Natural killer cell (primary cell): ENCODE results near the gene TNIK. TPM values are rescaled to one million over a fixed set of nuclear protein-coding genes. Genes with fewer than 3 reads are reported as not detected.

Source experiments
- ATAC-seq, 3 donors: fragments of 150-1000 bp in 2 of 3; fragments of 200-7000 bp in 1 of 3; cut with Tn5 transposase; 1 replicate in 1 of 3; 2 replicates in 2 of 3; pipeline ENCODE4 v1.10.0; 2021; ENCODE audit warnings: mild to moderate bottlenecking in 2 of 3, moderate library complexity in 2 of 3
- DNase-seq, 2 donors: peaks; one replicate each; pipeline versions ENCODE4 v3.0.0 to v3.0.0-alpha.2; 2013 to 2021; ENCODE audit warnings: mixed read lengths in 1 of 2
- H3K27ac ChIP-seq: one replicate; pipeline ENCODE4 v1.5.1; 2013; ENCODE audit warnings: mild to moderate bottlenecking, low read length
- H3K27me3 ChIP-seq: one replicate; pipeline ENCODE4 v1.6.1; 2013; ENCODE audit warnings: low read length; ENCODE audit not compliant: control insufficient read depth, insufficient read depth
- H3K36me3 ChIP-seq: one replicate; pipeline ENCODE4 v1.6.1; 2013; ENCODE audit warnings: low read length; ENCODE audit not compliant: control insufficient read depth, insufficient read depth
- H3K4me1 ChIP-seq: one replicate; pipeline ENCODE4 v1.6.1; 2013; ENCODE audit warnings: low read length; ENCODE audit not compliant: control insufficient read depth, insufficient read depth
- H3K4me3 ChIP-seq: one replicate; pipeline ENCODE4 v1.5.1; 2013; ENCODE audit warnings: low read length
- H3K9me3 ChIP-seq: one replicate; pipeline ENCODE4 v1.6.1; 2013; ENCODE audit warnings: low read length; ENCODE audit not compliant: control insufficient read depth, insufficient read depth
- H3K27ac Mint-ChIP-seq, 2 donors: one replicate each; pipeline ENCODE4 v1.8.0; 2022; ENCODE audit warnings: mild to moderate bottlenecking in 2 of 2, mixed read lengths in 2 of 2, moderate library complexity in 1 of 2
- H3K27me3 Mint-ChIP-seq, 2 donors: one replicate each; pipeline ENCODE4 v1.8.0; 2022; ENCODE audit warnings: low read depth in 2 of 2, mixed read lengths in 2 of 2
- H3K36me3 Mint-ChIP-seq: one replicate; pipeline ENCODE4 v1.8.0; 2022; ENCODE audit warnings: mixed read lengths
- H3K4me1 Mint-ChIP-seq, 2 donors: one replicate each; pipeline ENCODE4 v1.8.0; 2022; ENCODE audit warnings: mixed read lengths in 2 of 2
- H3K4me3 Mint-ChIP-seq: one replicate; pipeline ENCODE4 v1.8.0; 2022; ENCODE audit warnings: mild to moderate bottlenecking, moderate library complexity, mixed read lengths
- H3K9me3 Mint-ChIP-seq, 2 donors: one replicate each; pipeline ENCODE4 v1.8.0; 2022; ENCODE audit warnings: mixed read lengths in 2 of 2
- WGBS: methylation state at CpG from one replicate; pipeline ENCODE4 v1.1.7; 2013; ENCODE audit warnings: missing lambda C conversion rate; ENCODE audit not compliant: insufficient coverage; 5-methylcytosine and 5-hydroxymethylcytosine counted together
- intact Hi-C: fragments of 100-400 bp; cut with micrococcal nuclease; formaldehyde crosslinking; loops from one replicate; pipeline ENCODE4 v1.14.2; 2022
- total RNA-seq, 4 donors: library from RNA; stranded (reverse); fragments of 120-200 nt in 1 of 4; gene quantifications; one replicate each; pipeline versions ENCODE4 v1.2.3 to v1.2.4, GENCODE V29; 2013 to 2022
- TF ChIP-seq, protein P1 (sequence below): fragments of 200-600 bp; IDR thresholded peaks from one replicate; pipeline ENCODE4 v1.8.0; 2022; ENCODE audit warnings: antibody characterized with exemption

The TNIK gene
- total RNA-seq, 3 donors from 2014 or later (not counting 1 experiment from before 2014, with no cell fraction given) = 93.7 to 122 (median 119) TPM

GRCh38 chr3:171379961-171380483 lies 80.2 kb downstream of the TNIK start:
- Mint-ChIP-seq H3K36me3 (no peaks in the 10 kb centered on the region), H3K4me1 (peaks cover 58 to 66% of the 10 kb centered on the region in 2 donors), H3K4me3 (no peak overlapping the region), H3K9me3 (no peaks in the 10 kb centered on the region), H3K27ac (no peak overlapping the region), H3K27me3 (no peaks in the 10 kb centered on the region)
- no peaks in the 10 kb centered on the region for H3K36me3 ChIP-seq
- H3K27ac ChIP-seq = no peak overlapping the region
- WGBS = 74% methylated on average over 7 of the region's 8 CpGs
- DNase-seq (no peak), ATAC-seq (no peak)
- peaks cover 5% of the 10 kb centered on the region for H3K4me1 ChIP-seq
- H3K4me3 ChIP-seq = no peak overlapping the region
- intact Hi-C loops = no loop called here
- TF ChIP-seq, protein P1, sequence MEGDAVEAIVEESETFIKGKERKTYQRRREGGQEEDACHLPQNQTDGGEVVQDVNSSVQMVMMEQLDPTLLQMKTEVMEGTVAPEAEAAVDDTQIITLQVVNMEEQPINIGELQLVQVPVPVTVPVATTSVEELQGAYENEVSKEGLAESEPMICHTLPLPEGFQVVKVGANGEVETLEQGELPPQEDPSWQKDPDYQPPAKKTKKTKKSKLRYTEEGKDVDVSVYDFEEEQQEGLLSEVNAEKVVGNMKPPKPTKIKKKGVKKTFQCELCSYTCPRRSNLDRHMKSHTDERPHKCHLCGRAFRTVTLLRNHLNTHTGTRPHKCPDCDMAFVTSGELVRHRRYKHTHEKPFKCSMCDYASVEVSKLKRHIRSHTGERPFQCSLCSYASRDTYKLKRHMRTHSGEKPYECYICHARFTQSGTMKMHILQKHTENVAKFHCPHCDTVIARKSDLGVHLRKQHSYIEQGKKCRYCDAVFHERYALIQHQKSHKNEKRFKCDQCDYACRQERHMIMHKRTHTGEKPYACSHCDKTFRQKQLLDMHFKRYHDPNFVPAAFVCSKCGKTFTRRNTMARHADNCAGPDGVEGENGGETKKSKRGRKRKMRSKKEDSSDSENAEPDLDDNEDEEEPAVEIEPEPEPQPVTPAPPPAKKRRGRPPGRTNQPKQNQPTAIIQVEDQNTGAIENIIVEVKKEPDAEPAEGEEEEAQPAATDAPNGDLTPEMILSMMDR = no peak
- H3K27me3 ChIP-seq = no peaks in the 10 kb centered on the region
- no peaks in the 10 kb centered on the region for H3K9me3 ChIP-seq

DNA sequence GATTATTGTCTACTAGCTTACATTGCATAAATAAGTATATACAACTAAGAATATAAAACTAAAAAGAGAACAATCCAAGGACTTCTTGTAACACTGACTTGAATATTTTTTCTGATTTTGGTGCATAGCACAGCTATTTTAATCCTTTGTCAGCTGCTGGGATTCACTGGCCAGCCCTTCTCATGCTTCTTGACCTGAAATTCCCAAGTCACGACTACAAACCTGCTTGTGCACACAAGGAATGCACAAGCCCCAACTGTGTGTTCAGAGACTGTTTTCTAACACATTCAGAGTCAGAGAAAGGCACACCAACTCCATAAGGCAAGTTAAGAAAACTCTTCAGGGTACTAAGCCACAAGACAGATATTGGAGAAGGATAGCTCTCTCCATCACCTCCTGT lies 80.9 kb downstream of the TNIK start:
- H3K27ac Mint-ChIP-seq = peak overlapping the region; percentile 46 to 48
- Histone ChIP-seq H3K9me3 (no peaks in the 10 kb centered on the region), H3K36me3 (no peaks in the 10 kb centered on the region), H3K4me1 (peaks cover 5% of the 10 kb centered on the region), H3K27ac (no peak overlapping the region), H3K4me3 (no peak overlapping the region), H3K27me3 (no peaks in the 10 kb centered on the region)
- intact Hi-C loops = no loop called here
- H3K4me1 Mint-ChIP-seq = peaks cover 50 to 59% of the 10 kb centered on the region in 2 donors
- WGBS = 94% methylated on average over 1 of the region's 1 CpG
- TF ChIP-seq, protein P1 = no peak
- DNase-seq = no peak
- no peaks in the 10 kb centered on the region for H3K36me3 Mint-ChIP-seq
- no peak for ATAC-seq
- H3K27me3 Mint-ChIP-seq = no peaks in the 10 kb centered on the region
- H3K4me3 Mint-ChIP-seq = no peak overlapping the region
- H3K9me3 Mint-ChIP-seq = no peaks in the 10 kb centered on the region

DNA sequence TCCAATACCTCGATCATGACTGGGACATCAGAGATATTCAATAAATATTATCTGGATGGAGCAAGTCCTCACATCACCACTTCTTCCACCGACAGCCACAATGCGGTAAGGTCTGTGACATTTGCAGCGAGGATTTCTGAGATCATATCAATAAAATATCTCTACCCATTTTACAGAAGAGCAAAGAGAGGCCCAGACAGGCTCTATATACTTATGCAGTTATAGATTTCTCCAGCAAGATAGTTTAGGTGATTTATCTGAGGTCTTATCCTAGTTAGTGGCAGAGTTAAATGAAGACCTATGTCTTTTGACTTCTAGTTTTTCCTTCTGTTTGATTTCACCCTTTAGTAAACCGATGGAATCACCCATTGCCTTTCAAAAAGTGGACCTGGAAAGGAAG lies 81.6 kb downstream of the TNIK start:
- Histone ChIP-seq H3K4me1 (peaks cover 5% of the 10 kb centered on the region), H3K9me3 (no peaks in the 10 kb centered on the region), H3K27me3 (no peaks in the 10 kb centered on the region), H3K4me3 (no peak overlapping the region), H3K36me3 (no peaks in the 10 kb centered on the region), H3K27ac (no peak overlapping the region)
- 94% methylated on average over 5 of the region's 5 CpGs for WGBS
- TF ChIP-seq, protein P1 = no peak
- Mint-ChIP-seq H3K27ac (peak overlapping the region in 1 of 2 donors; percentile 48), H3K36me3 (no peaks in the 10 kb centered on the region), H3K9me3 (no peaks in the 10 kb centered on the region), H3K4me3 (no peak overlapping the region), H3K27me3 (no peaks in the 10 kb centered on the region), H3K4me1 (peaks cover 43 to 52% of the 10 kb centered on the region in 2 donors)
- no peak for ATAC-seq
- intact Hi-C loops = no loop called here
- DNase-seq = no peak

DNA sequence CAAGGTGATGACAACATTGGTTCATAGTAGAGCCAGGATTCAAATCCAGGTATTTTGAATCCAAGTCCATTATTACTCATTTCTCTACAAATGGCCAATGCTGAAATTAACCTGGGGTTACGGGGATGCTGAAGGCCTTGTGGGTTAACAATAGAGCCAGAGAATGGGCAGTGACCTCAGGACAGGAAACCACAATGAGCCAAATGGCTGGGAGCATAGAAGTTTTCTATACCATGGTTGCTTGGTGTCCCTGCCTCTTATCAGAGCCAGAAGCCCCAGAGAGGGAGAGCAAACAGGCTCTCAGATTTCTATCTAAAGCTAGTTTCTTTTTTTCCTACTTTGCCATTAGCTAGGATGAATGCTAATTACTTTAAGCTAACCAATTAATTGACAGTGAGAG lies 82.3 kb downstream of the TNIK start:
- no peaks in the 10 kb centered on the region for H3K27me3 Mint-ChIP-seq
- Histone ChIP-seq H3K4me1 (peaks cover 3% of the 10 kb centered on the region), H3K36me3 (no peaks in the 10 kb centered on the region), H3K27ac (no peak overlapping the region), H3K4me3 (no peak overlapping the region), H3K27me3 (no peaks in the 10 kb centered on the region), H3K9me3 (no peaks in the 10 kb centered on the region)
- no peak for ATAC-seq
- H3K4me1 Mint-ChIP-seq = peaks cover 36 to 45% of the 10 kb centered on the region in 2 donors
- 78% methylated on average over 1 of the region's 1 CpG for WGBS
- no peaks in the 10 kb centered on the region for H3K36me3 Mint-ChIP-seq
- no peak for DNase-seq
- TF ChIP-seq, protein P1 = no peak
- no peak overlapping the region for H3K4me3 Mint-ChIP-seq
- H3K27ac Mint-ChIP-seq = peak overlapping the region; percentile 8 to 33
- intact Hi-C loops = no loop called here
- H3K9me3 Mint-ChIP-seq = no peaks in the 10 kb centered on the region
